HEK293 (cell line): ENCODE results near the gene SCYGR4.
"Not testable (repeated sequence)": the region's sequence is repeated elsewhere in the genome, so short reads cannot be mapped to it uniquely, and the experiment has no call there.

Experiments used
- CTCF ChIA-PET: fragments of 350-600 bp; formaldehyde crosslinking; extraction: SDS; loops from one replicate; lab custom pipeline; 2021; ENCODE audit warnings: antibody characterized with exemption; lab: Yijun Ruan, JAX
- POLR2A ChIA-PET: fragments of 300-600 bp; formaldehyde crosslinking; extraction: SDS; loops from one replicate; lab custom pipeline; 2020; ENCODE audit warnings: antibody characterized with exemption, inconsistent platforms; lab: Yijun Ruan, JAX
- H3K27ac ChIP-seq: fragments of 200-500 bp; sonication (Bioruptor generic); 2 replicates; pipeline ENCODE4 v1.5.1; 2014; ENCODE audit warnings: low read depth, low read length, control low read depth, inconsistent platforms; ENCODE audit errors: extremely low read depth
- H3K36me3 ChIP-seq, 2 experiments: fragments of 200-500 bp in 1 of 2; sonication (Bioruptor generic) in 1 of 2; 1 replicate in 1 of 2; 2 replicates in 1 of 2; pipeline ENCODE4 v1.5.1; 2014 to 2017; ENCODE audit warnings: inconsistent platforms in 2 of 2, low read length in 2 of 2; ENCODE audit not compliant: control insufficient read depth in 2 of 2, insufficient read depth in 1 of 2
- H3K4me1 ChIP-seq: fragments of 200-500 bp; sonication (Bioruptor generic); 2 replicates; pipeline ENCODE4 v1.5.1; 2014; ENCODE audit warnings: mild to moderate bottlenecking, low read length, inconsistent platforms; ENCODE audit not compliant: control insufficient read depth, insufficient read depth
- H3K4me3 ChIP-seq: 2 replicates; pipeline ENCODE4 v1.5.1; 2011; ENCODE audit warnings: low read depth, mild to moderate bottlenecking, control low read depth, low read length, moderate library complexity
- H3K9me3 ChIP-seq: fragments of 200-500 bp; sonication (Bioruptor generic); 2 replicates; pipeline ENCODE4 v1.5.1; 2014; ENCODE audit warnings: low read depth, low read length, inconsistent platforms; ENCODE audit not compliant: control insufficient read depth, insufficient read depth
- BCL11A ChIP-seq: fragments of 450-650 bp; formaldehyde crosslinking; IDR thresholded peaks from 2 replicates; pipeline ENCODE4 v1.5.1; 2016; ENCODE audit warnings: low read depth, missing biosample characterization, missing genetic modification characterization
- HOXC10 ChIP-seq: sonication (generic); formaldehyde crosslinking; IDR thresholded peaks from 2 replicates; pipeline ENCODE4 v1.8.1; 2023; ENCODE audit warnings: mild to moderate bottlenecking, missing genetic modification reagents
- KLF10 ChIP-seq: fragments of 450-650 bp; IDR thresholded peaks from 2 replicates; pipeline ENCODE4 v1.5.1; 2018; ENCODE audit warnings: missing biosample characterization, mild to moderate bottlenecking, missing genetic modification characterization
- MZF1 ChIP-seq: fragments of 450-650 bp; formaldehyde crosslinking; IDR thresholded peaks from 2 replicates; pipeline ENCODE4 v1.5.1; 2017; ENCODE audit warnings: missing biosample characterization, missing genetic modification characterization, borderline replicate concordance
- SALL2 ChIP-seq: fragments of 450-650 bp; formaldehyde crosslinking; IDR thresholded peaks from 2 replicates; pipeline ENCODE4 v1.5.0; 2017; ENCODE audit warnings: missing biosample characterization, mild to moderate bottlenecking, missing genetic modification characterization, borderline replicate concordance
- ZBTB21 ChIP-seq: fragments of 450-650 bp; formaldehyde crosslinking; IDR thresholded peaks from 2 replicates; pipeline ENCODE4 v1.5.1; 2017; ENCODE audit warnings: missing biosample characterization, missing genetic modification characterization
- ZBTB7A ChIP-seq: fragments of 450-650 bp; formaldehyde crosslinking; IDR thresholded peaks from 2 replicates; pipeline ENCODE4 v1.5.1; 2016; ENCODE audit warnings: low read depth, missing biosample characterization, missing genetic modification characterization
- ZFP69B ChIP-seq: fragments of 450-650 bp; formaldehyde crosslinking; IDR thresholded peaks from 2 replicates; pipeline ENCODE4 v1.5.1; 2016; ENCODE audit warnings: missing biosample characterization, missing genetic modification characterization
- ZNF138 ChIP-seq: fragments of 450-650 bp; formaldehyde crosslinking; IDR thresholded peaks from 2 replicates; pipeline ENCODE4 v1.5.1; 2016; ENCODE audit warnings: missing biosample characterization, missing genetic modification characterization, borderline replicate concordance
- ZNF16 ChIP-seq: fragments of 450-650 bp; formaldehyde crosslinking; IDR thresholded peaks from 2 replicates; pipeline ENCODE4 v1.5.1; 2016; ENCODE audit warnings: low read depth, missing biosample characterization, missing genetic modification characterization
- ZNF266 ChIP-seq: fragments of 450-650 bp; formaldehyde crosslinking; IDR thresholded peaks from 2 replicates; pipeline ENCODE4 v1.5.1; 2016; ENCODE audit warnings: missing biosample characterization, missing genetic modification characterization, low read depth
- ZNF394 ChIP-seq: fragments of 450-650 bp; formaldehyde crosslinking; IDR thresholded peaks from 2 replicates; pipeline ENCODE4 v1.5.1; 2016; ENCODE audit warnings: missing biosample characterization, missing genetic modification characterization, mild to moderate bottlenecking, moderate library complexity, borderline replicate concordance
- ZNF404 ChIP-seq: fragments of 450-650 bp; formaldehyde crosslinking; IDR thresholded peaks from 2 replicates; pipeline ENCODE4 v1.5.1; 2017; ENCODE audit warnings: missing biosample characterization, missing genetic modification characterization
- ZNF48 ChIP-seq: fragments of 450-650 bp; formaldehyde crosslinking; IDR thresholded peaks from 2 replicates; pipeline ENCODE4 v1.5.1; 2016; ENCODE audit warnings: missing biosample characterization, missing genetic modification characterization
- ZNF501 ChIP-seq: fragments of 450-650 bp; formaldehyde crosslinking; IDR thresholded peaks from 2 replicates; pipeline ENCODE4 v1.5.1; 2016; ENCODE audit warnings: missing biosample characterization, missing genetic modification characterization
- ZNF513 ChIP-seq: fragments of 450-650 bp; IDR thresholded peaks from 2 replicates; pipeline ENCODE4 v1.5.1; 2018; ENCODE audit warnings: missing biosample characterization, missing genetic modification characterization
- ZNF624 ChIP-seq: fragments of 450-650 bp; formaldehyde crosslinking; IDR thresholded peaks from 2 replicates; pipeline ENCODE4 v1.5.1; 2017; ENCODE audit warnings: missing biosample characterization, missing genetic modification characterization
- ZNF654 ChIP-seq: fragments of 450-650 bp; formaldehyde crosslinking; IDR thresholded peaks from 2 replicates; pipeline ENCODE4 v1.5.1; 2016; ENCODE audit warnings: low read depth, missing biosample characterization, missing genetic modification characterization
- ZNF660 ChIP-seq: fragments of 450-650 bp; IDR thresholded peaks from 2 replicates; pipeline ENCODE4 v1.5.1; 2018; ENCODE audit warnings: missing biosample characterization, mild to moderate bottlenecking, missing genetic modification characterization
- ZNF701 ChIP-seq: fragments of 450-650 bp; formaldehyde crosslinking; IDR thresholded peaks from 2 replicates; pipeline ENCODE4 v1.5.1; 2016; ENCODE audit warnings: missing biosample characterization, missing genetic modification characterization
- ZNF76 ChIP-seq: fragments of 450-650 bp; formaldehyde crosslinking; IDR thresholded peaks from 2 replicates; pipeline ENCODE4; 2016; ENCODE audit warnings: low read depth, missing biosample characterization, missing genetic modification characterization, borderline replicate concordance

Gene SCYGR4

GRCh38 chr2:227657199-227657845 lies 40.0 kb downstream of the SCYGR4 start:
- H3K27ac ChIP-seq = no peak overlapping the region
- no peak overlapping the region for H3K4me3 ChIP-seq
- ChIA-PET POLR2A (interaction anchor here (0.5 to 0.7 kb wide), 2 partner anchors 162 to 527 kb away, joined by 3 read pairs; no protein-coding TSS in a partner anchor), CTCF (interaction anchor here (0.5 to 5.6 kb wide), 18 partner anchors 7 to 1163 kb away, joined by 3 to 125 read pairs (median 4); no protein-coding TSS in a partner anchor)
- no peaks in the 10 kb centered on the region for H3K9me3 ChIP-seq
- no peaks in the 10 kb centered on the region for H3K4me1 ChIP-seq
- no peaks in the 10 kb centered on the region for H3K36me3 ChIP-seq
- TF ChIP-seq ZNF654 (tag by site-specific recombination) = no peak
- TF ChIP-seq ZNF624 (tag by site-specific recombination) = no peak
- TF ChIP-seq SALL2 = no peak

- Histone ChIP-seq H3K4me1 (no peaks in the 10 kb centered on the region), H3K27ac (no peak overlapping the region), H3K9me3 (no peaks in the 10 kb centered on the region), H3K36me3 (no peaks in the 10 kb centered on the region), H3K4me3 (no peak overlapping the region)
- CTCF ChIA-PET = interaction anchor here (5.6 kb wide), 1 partner anchor 107 kb away, joined by 125 read pairs; no protein-coding TSS in a partner anchor
- TF ChIP-seq ZNF266 (tag by site-specific recombination) = no peak
- no peak for TF ChIP-seq ZNF404 (tag by site-specific recombination)
- TF ChIP-seq ZNF660 (tag by site-specific recombination) = no peak
- TF ChIP-seq ZNF48 = no peak
- TF ChIP-seq KLF10 = no peak
- TF ChIP-seq ZNF76 = no peak
- no peak for TF ChIP-seq ZNF394 (tag by site-specific recombination)
- POLR2A ChIA-PET = no interaction called here
These were observed 43.8 kb downstream of the SCYGR4 start for GRCh38 chr2:227661025-227661649.

- H3K4me1 ChIP-seq = no peaks in the 10 kb centered on the region
- TF ChIP-seq HOXC10 = no peak
- H3K27ac ChIP-seq = no peak overlapping the region
- H3K9me3 ChIP-seq = no peaks in the 10 kb centered on the region
- POLR2A ChIA-PET = no interaction called here
- no peak overlapping the region for H3K4me3 ChIP-seq
- CTCF ChIA-PET = interaction anchor here (1.1 kb wide), 1 partner anchor 205 kb away, joined by 3 read pairs; no protein-coding TSS in a partner anchor
- H3K36me3 ChIP-seq = no peaks in the 10 kb centered on the region
These were observed 44.5 kb downstream of the SCYGR4 start for GRCh38 chr2:227661827-227662226.

GRCh38 chr2:227665189-227665940 lies 48.1 kb downstream of the SCYGR4 start:
- Histone ChIP-seq H3K36me3 (no peaks in the 10 kb centered on the region), H3K4me3 (no peak overlapping the region), H3K27ac (no peak overlapping the region), H3K9me3 (no peaks in the 10 kb centered on the region), H3K4me1 (no peaks in the 10 kb centered on the region)
- CTCF ChIA-PET = interaction anchor here (0.8 to 1.0 kb wide), 3 partner anchors 116 to 220 kb away, joined by 3 to 5 read pairs (median 3); no protein-coding TSS in a partner anchor
- no peak for TF ChIP-seq ZNF513 (tag by site-specific recombination)
- no peak for TF ChIP-seq MZF1
- TF ChIP-seq ZNF16 = no peak
- no peak for TF ChIP-seq BCL11A (tag by site-specific recombination)
- no peak for TF ChIP-seq ZBTB7A (tag by site-specific recombination)
- no peak for TF ChIP-seq ZNF501 (tag by site-specific recombination)
- TF ChIP-seq ZNF701 = no peak
- TF ChIP-seq ZFP69B = no peak
- TF ChIP-seq ZNF138 (tag by site-specific recombination) = no peak
- TF ChIP-seq ZBTB21 (tag by site-specific recombination) = no peak
- POLR2A ChIA-PET = no interaction called here

GRCh38 chr2:227666631-227667170 lies 49.4 kb downstream of the SCYGR4 start, which contains the start of gene SCYGR5:
TSS of gene SCYGR5 (plus strand) at chr2:227666804. CDS start at chr2:227666804, 0 bp downstream.
- H3K36me3 ChIP-seq, H3K4me1 ChIP-seq, H3K4me3 ChIP-seq, H3K27ac ChIP-seq, H3K9me3 ChIP-seq, POLR2A ChIA-PET: not testable (repeated sequence)
- CTCF ChIA-PET = interaction anchor here (1.0 kb wide), 1 partner anchor 219 kb away, joined by 5 read pairs; no protein-coding TSS in a partner anchor
